ENCODE data around the gene ZDHHC11.
"Not testable (repeated sequence)": the region's sequence is repeated elsewhere in the genome, so short reads cannot be mapped to it uniquely, and the experiment has no call there.

Gene ZDHHC11

GRCh38 chr5:774304-774703, 76.5 kb downstream of the ZDHHC11 start:
- not testable (repeated sequence) for DNase-seq

- DNase-seq = no peak
Measured at GRCh38 chr5:773517-774264, 77.1 kb downstream of the ZDHHC11 start.

GRCh38 chr5:772931-773330, 77.9 kb downstream of the ZDHHC11 start:
- not testable (repeated sequence) for DNase-seq

GRCh38 chr5:772547-772890, 78.3 kb downstream of the ZDHHC11 start:
- DNase-seq = not testable (repeated sequence)

GRCh38 chr5:771841-772546, 78.8 kb downstream of the ZDHHC11 start:
- DNase-seq = not testable (repeated sequence)

- not testable (repeated sequence) for DNase-seq
Measured at GRCh38 chr5:771087-771781, 79.6 kb downstream of the ZDHHC11 start.

- not testable (repeated sequence) for DNase-seq
Measured at GRCh38 chr5:770585-770984, 80.2 kb downstream of the ZDHHC11 start.

- not testable (repeated sequence) for DNase-seq
Measured at GRCh38 chr5:769485-770145, 81.2 kb downstream of the ZDHHC11 start.

GRCh38 chr5:766666-767431, 83.9 kb downstream of the ZDHHC11 start:
- no peak for DNase-seq

GRCh38 chr5:765948-766631, 84.7 kb downstream of the ZDHHC11 start:
- DNase-seq = no peak

- no peak for DNase-seq
Measured at GRCh38 chr5:763998-764781, 86.6 kb downstream of the ZDHHC11 start.

- no peak for DNase-seq
Measured at GRCh38 chr5:763397-763796, 87.4 kb downstream of the ZDHHC11 start.

GRCh38 chr5:762996-763395, 87.8 kb downstream of the ZDHHC11 start:
- DNase-seq = not testable (repeated sequence)

- no peak for DNase-seq
Measured at GRCh38 chr5:761854-762710, 88.7 kb downstream of the ZDHHC11 start.

- no peak for DNase-seq
Measured at GRCh38 chr5:761059-761771, 89.6 kb downstream of the ZDHHC11 start.

- DNase-seq = no peak
Measured at GRCh38 chr5:760363-761058, 90.3 kb downstream of the ZDHHC11 start.

- DNase-seq = no peak
Measured at GRCh38 chr5:759781-760362, 90.9 kb downstream of the ZDHHC11 start.

- DNase-seq = no peak
Measured at GRCh38 chr5:759111-759751, 91.6 kb downstream of the ZDHHC11 start.

All from NCI-H526 (cell line).